ENCODE data around the gene CACHD1.

GRCh38 chr1:64543831-64544230, 73.9 kb downstream of the CACHD1 start:
- TF ChIP-seq CTCF (IDR thresholded peaks at IDR 0.05), result no peak
- TF ChIP-seq YY1 (IDR thresholded peaks at IDR 0.05; ENCODE audit: low read depth), result no peak
- no peak for TF ChIP-seq IRF3 (IDR thresholded peaks at IDR 0.05; ENCODE audit: low read depth, low read length)
- no peak for TF ChIP-seq CHD2 (IDR thresholded peaks at IDR 0.05; ENCODE audit: low read length, partially characterized antibody)
- TF ChIP-seq JUND (IDR thresholded peaks at IDR 0.05), result peak; percentile 46; the same call in 1 of the 2 replicates
- TF ChIP-seq, protein P1, sequence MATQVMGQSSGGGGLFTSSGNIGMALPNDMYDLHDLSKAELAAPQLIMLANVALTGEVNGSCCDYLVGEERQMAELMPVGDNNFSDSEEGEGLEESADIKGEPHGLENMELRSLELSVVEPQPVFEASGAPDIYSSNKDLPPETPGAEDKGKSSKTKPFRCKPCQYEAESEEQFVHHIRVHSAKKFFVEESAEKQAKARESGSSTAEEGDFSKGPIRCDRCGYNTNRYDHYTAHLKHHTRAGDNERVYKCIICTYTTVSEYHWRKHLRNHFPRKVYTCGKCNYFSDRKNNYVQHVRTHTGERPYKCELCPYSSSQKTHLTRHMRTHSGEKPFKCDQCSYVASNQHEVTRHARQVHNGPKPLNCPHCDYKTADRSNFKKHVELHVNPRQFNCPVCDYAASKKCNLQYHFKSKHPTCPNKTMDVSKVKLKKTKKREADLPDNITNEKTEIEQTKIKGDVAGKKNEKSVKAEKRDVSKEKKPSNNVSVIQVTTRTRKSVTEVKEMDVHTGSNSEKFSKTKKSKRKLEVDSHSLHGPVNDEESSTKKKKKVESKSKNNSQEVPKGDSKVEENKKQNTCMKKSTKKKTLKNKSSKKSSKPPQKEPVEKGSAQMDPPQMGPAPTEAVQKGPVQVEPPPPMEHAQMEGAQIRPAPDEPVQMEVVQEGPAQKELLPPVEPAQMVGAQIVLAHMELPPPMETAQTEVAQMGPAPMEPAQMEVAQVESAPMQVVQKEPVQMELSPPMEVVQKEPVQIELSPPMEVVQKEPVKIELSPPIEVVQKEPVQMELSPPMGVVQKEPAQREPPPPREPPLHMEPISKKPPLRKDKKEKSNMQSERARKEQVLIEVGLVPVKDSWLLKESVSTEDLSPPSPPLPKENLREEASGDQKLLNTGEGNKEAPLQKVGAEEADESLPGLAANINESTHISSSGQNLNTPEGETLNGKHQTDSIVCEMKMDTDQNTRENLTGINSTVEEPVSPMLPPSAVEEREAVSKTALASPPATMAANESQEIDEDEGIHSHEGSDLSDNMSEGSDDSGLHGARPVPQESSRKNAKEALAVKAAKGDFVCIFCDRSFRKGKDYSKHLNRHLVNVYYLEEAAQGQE (IDR thresholded peaks at IDR 0.05; ENCODE audit: low read depth, low read length), result no peak
